HFFc6 (cell line): ENCODE data around the gene MAPKAPK5. TPM values are rescaled to one million over a fixed set of nuclear protein-coding genes. Genes with fewer than 3 reads are reported as not detected.
"Not testable (repeated sequence)": the region's sequence is repeated elsewhere in the genome, so short reads cannot be mapped to it uniquely, and the experiment has no call there.

ENCODE experiments used
- DNase-seq: peaks from one replicate; pipeline ENCODE4 v3.0.0-alpha.2; 2018
- H3K27ac Mint-ChIP-seq: 2 replicates; pipeline ENCODE4 v1.8.0; 2020; ENCODE audit warnings: mild to moderate bottlenecking, mixed read lengths
- H3K27me3 Mint-ChIP-seq: 2 replicates; pipeline ENCODE4 v1.8.0; 2021; ENCODE audit warnings: mild to moderate bottlenecking, moderate library complexity, mixed read lengths; ENCODE audit not compliant: insufficient read depth
- H3K36me3 Mint-ChIP-seq: 2 replicates; pipeline ENCODE4 v1.8.0; 2021; ENCODE audit warnings: low read depth, mixed read lengths
- H3K4me1 Mint-ChIP-seq: 2 replicates; pipeline ENCODE4 v1.8.0; 2020; ENCODE audit warnings: low read depth, mixed read lengths
- H3K4me3 Mint-ChIP-seq: 2 replicates; pipeline ENCODE4 v1.8.0; 2020; ENCODE audit warnings: mild to moderate bottlenecking, moderate library complexity, mixed read lengths
- H3K9me3 Mint-ChIP-seq: 2 replicates; pipeline ENCODE4 v1.8.0; 2020; ENCODE audit warnings: mild to moderate bottlenecking, mixed read lengths
- CTCF ChIP-seq: fragments of 200-600 bp; sonication (generic); IDR thresholded peaks from 2 replicates; pipeline ENCODE4 v1.5.0; 2021; ENCODE audit warnings: antibody characterized with exemption, mild to moderate bottlenecking
- total RNA-seq, 6 experiments: library from RNA; stranded (reverse); fragmentation: NEBNext Ultra II Directional; extraction: Animal tissue kit (Norgen Biotek cat#: 25700); gene quantifications; 2 replicates in 1 of 6; 3 replicates in 5 of 6; pipeline ENCODE4 v1.2.3, GENCODE V29; 2021

MAPKAPK5 gene
- total RNA-seq, 6 experiments from 2014 or later: 31.2 to 36.7 (median 34.1) TPM

DNA sequence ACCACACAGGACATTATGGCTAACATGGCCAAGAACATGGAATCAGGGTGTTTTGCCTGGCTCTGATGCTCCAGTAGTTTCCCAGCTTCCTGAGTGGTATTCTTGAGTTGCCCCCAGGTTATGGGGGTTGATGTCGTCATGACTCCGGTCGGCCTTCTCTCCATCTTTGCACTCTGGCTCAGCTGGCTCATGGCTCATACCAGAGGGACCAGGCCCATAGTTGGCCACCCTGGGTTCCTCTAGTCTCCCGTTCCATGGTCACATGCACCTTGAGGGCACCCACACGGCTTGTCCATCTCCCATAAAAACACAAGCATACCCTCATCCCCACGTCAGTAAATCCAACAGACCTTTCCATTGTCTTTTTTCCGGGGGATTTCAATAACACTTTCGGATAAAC is 23.7 kb upstream of the MAPKAPK5 start:
- Mint-ChIP-seq H3K27ac (no peak overlapping the region), H3K36me3 (no peaks in the 10 kb centered on the region), H3K4me1 (peaks cover 12% of the 10 kb centered on the region), H3K4me3 (no peak overlapping the region), H3K9me3 (no peaks in the 10 kb centered on the region), H3K27me3 (peaks cover 19% of the 10 kb centered on the region)
- TF ChIP-seq CTCF: no peak
- DNase-seq: no peak

GRCh38 chr12:111819191-111820158 is 22.6 kb upstream of the MAPKAPK5 start:
- Mint-ChIP-seq H3K27me3 (peaks cover 22% of the 10 kb centered on the region), H3K36me3 (no peaks in the 10 kb centered on the region), H3K9me3 (no peaks in the 10 kb centered on the region), H3K4me1 (peaks cover 10% of the 10 kb centered on the region; the same call in 1 of the 2 replicates), H3K27ac (no peak overlapping the region), H3K4me3 (no peak overlapping the region)
- DNase-seq: peak; percentile 8
- TF ChIP-seq CTCF: no peak

- not testable (repeated sequence) for H3K4me3 Mint-ChIP-seq, H3K27ac Mint-ChIP-seq, H3K9me3 Mint-ChIP-seq, DNase-seq, H3K36me3 Mint-ChIP-seq
- Mint-ChIP-seq H3K4me1 (peaks cover 10% of the 10 kb centered on the region; the same call in 1 of the 2 replicates), H3K27me3 (peaks cover 27% of the 10 kb centered on the region)
These were observed 21.2 kb upstream of the MAPKAPK5 start for GRCh38 chr12:111820828-111821227.

GRCh38 chr12:111822886-111823285 is 19.1 kb upstream of the MAPKAPK5 start:
- no peak overlapping the region for H3K4me3 Mint-ChIP-seq
- DNase-seq: no peak
- H3K36me3 Mint-ChIP-seq: no peaks in the 10 kb centered on the region
- no peak overlapping the region for H3K27ac Mint-ChIP-seq
- peaks cover 10% of the 10 kb centered on the region; the same call in 1 of the 2 replicates for H3K4me1 Mint-ChIP-seq
- H3K27me3 Mint-ChIP-seq: peaks cover 25% of the 10 kb centered on the region
- TF ChIP-seq CTCF: no peak
- no peaks in the 10 kb centered on the region for H3K9me3 Mint-ChIP-seq

- no peaks in the 10 kb centered on the region for H3K36me3 Mint-ChIP-seq
- no peak for TF ChIP-seq CTCF
- no peak for DNase-seq
- no peaks in the 10 kb centered on the region for H3K9me3 Mint-ChIP-seq
- H3K4me3 Mint-ChIP-seq: no peak overlapping the region
- H3K4me1 Mint-ChIP-seq: peaks cover 10% of the 10 kb centered on the region; the same call in 1 of the 2 replicates
- H3K27ac Mint-ChIP-seq: no peak overlapping the region
- H3K27me3 Mint-ChIP-seq: peaks cover 20% of the 10 kb centered on the region
These were observed 18.1 kb upstream of the MAPKAPK5 start for GRCh38 chr12:111823891-111824290.

- not testable (repeated sequence) for H3K4me3 Mint-ChIP-seq, H3K27ac Mint-ChIP-seq, H3K4me1 Mint-ChIP-seq, H3K36me3 Mint-ChIP-seq, DNase-seq, H3K9me3 Mint-ChIP-seq
- peaks cover 20% of the 10 kb centered on the region for H3K27me3 Mint-ChIP-seq
- TF ChIP-seq CTCF: peak; percentile 62
These were observed 17.7 kb upstream of the MAPKAPK5 start for GRCh38 chr12:111824312-111824711.
